HG03442 (cell line): ENCODE measurements around the gene CDS1.
"Not testable (repeated sequence)": the region's sequence is repeated elsewhere in the genome, so short reads cannot be mapped to it uniquely, and the experiment has no call there.

Experiments
- ATAC-seq: cut with Tn5 transposase; IDR thresholded peaks from one replicate; pipeline ENCODE4 v1.9.1; 2021; ENCODE audit warnings: mild to moderate bottlenecking, moderate library complexity; ENCODE audit not compliant: unreplicated experiment

The CDS1 gene

GRCh38 chr4:84582988-84583875 is at the start of gene CDS1:
Gene CDS1 (plus strand): TSS chr4:84583127. CDS start chr4:84583402, 275 bp downstream.
- ATAC-seq: peak; percentile 46

DNA sequence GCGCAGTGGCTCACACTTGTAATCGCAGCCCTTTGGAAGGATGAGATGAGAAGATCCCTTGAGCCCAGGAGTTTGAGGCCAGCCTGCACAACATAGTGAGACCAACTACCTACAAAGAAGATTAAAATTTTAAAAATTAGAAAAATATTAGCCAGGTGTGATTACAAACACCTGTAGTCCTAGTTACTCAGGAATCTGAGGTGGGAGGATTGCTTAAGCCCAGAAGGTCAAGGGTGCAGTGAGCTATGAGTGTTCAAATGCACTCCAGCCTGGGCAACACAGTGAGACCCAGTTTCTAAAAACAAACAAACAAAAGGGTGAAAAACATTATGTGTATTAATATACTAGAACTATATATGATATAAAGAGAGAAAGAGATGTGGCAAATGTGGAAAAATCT is 47.0 kb upstream of the CDS1 start:
- no peak for ATAC-seq

DNA sequence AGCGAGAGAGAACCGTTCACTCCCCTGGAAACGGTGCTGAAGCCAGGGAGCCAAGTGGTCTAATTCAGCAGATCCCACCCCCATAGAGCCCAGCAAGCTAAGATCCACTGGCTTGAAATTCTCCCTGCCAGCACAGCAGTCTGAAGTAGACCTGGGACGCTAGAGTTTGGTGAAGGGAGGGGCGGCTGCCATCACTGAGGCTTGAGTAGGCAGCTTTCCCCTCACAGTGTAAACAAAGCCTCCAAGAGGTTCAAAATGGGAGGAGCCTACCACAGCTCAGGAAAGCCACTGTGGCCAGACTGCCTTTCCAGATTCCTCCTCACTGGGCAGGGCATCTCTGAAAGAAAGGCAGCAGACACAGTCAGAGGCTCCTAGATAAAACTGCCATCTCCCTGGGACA is 37.8 kb upstream of the CDS1 start:
- ATAC-seq: no peak

DNA sequence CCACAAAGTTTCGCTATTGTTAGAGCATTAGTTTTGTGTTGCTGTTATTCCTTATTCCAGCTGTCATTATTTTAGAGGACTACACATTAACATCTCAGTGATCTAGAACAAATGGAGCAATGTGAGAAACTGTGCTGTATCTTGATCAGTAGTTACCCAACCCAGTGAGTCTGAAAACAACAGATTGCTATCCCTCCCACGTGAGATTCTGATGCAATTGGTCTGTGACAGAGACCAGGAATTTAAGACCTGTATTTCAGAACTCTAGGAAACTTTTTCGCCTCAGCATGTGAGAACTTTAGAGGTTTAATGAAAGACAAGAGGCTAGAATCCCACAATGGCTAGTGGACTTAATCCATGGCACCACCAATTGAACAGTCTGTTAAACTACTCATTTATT is 35.7 kb upstream of the CDS1 start:
- no peak for ATAC-seq

GRCh38 chr4:84549191-84549590 is 33.7 kb upstream of the CDS1 start:
- ATAC-seq: not testable (repeated sequence)

DNA sequence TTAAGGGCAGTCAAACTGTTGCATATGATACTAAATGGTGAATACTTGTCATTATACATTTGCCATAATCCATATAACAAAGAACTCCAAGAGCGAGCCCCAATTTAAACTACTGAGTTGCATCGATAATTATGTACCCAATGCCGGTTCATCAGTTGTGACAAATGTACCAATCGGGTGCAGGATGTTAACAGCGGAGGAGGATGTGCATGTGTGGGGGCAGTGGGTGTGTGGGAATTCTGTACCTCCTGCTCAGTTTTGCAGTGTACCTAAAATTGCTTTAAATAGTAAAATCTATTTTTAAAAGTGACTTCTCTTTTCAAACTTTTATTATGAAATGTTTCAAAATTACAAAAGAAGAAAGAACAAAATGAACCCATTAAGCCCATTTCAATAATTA is 20.8 kb upstream of the CDS1 start:
- no peak for ATAC-seq

- ATAC-seq: no peak
Observed at GRCh38 chr4:84563002-84563401, 19.9 kb upstream of the CDS1 start.

- ATAC-seq: no peak
Observed at GRCh38 chr4:84565951-84566350, 17.0 kb upstream of the CDS1 start.

DNA sequence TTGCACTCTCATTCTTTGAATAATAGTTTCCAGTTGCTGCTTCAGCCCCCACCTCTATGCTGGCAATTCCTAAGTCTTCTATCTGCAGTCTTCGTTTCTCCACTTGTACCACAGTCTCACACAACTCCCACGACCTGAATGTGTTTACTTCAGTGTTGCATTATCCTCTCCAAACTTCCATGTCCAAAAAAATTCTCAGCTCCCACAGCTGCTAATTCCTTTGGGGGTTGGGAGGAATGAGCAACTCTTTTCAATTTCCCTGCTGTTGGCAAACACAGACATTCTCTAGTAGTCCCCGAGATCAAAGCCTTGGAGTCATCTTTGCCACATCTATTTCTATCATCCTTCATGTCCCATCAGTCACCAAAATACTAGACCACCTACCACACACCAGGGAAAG is 14.4 kb upstream of the CDS1 start:
- no peak for ATAC-seq

- ATAC-seq: no peak
Observed at GRCh38 chr4:84569009-84569408, 13.9 kb upstream of the CDS1 start.

DNA sequence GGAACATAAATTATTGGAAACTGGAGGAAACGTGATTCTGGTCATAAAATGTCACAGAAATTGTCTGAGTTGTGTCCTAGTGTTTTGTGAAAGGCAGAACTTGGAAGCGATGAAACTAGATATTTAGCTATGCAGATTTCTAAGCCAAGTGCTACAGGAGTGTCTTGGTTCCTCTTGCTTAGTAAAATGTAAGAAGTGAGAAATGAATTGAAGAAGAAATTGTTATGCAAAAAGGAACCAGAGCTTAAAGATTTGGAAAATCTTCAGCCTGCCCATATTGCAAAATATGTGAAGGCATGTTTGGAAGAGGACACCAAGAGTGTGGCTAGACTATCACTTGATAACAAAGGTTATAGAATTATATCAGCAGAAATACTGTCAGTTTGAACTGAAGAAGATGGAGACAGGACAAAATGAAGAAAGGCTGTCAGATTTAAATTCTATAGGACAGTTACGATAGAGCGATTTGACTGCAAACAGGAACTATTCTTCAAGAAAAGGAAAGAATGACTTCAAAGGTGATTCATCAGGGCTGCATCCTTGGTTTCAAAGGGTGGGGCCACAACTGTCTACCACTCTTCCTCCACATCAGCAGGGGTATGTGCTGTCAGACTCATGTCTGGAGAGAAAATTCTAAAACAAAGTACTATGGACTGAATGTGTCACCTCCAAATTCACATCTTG is 9.4 kb upstream of the CDS1 start:
- ATAC-seq: no peak

- no peak for ATAC-seq
Observed at GRCh38 chr4:84574069-84574720, 8.7 kb upstream of the CDS1 start.

DNA sequence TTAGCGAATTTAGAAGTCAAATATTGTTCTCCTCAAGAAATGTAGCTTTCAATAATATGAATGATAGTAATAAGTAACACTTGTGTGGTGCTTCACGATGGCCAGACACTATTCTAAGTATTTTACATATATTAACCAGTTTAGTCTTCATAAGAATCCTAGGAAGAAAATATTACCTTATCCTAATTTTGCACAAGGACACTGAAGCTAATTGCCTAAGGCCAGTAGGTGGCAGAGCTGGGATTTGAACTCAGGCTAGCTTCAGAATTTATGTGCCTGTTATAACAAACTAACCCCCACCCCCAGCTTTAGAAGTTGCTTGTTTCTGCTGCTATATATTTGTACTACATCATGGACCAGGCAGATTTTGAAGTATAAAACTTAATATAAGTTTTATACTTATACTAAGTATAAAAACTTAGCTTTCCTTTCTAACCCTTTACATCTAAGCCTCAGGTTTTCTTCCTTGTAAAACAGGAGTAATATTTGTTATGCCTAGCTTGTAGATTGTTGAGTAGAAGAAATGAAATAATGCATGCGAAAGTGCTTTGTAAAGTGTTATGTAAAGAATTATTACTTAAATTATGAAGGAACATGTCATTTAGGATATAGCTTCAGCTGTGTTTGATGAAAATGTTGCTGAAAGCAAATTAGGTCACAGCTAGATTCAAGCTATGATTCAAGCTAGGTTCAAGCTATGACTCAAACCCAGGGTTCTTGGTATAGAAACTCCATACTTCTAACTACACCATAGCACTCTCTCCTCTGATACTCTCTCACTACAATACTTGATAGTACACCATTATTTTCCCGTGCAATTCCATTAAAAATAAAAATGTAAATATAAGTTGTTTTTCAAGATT is 4.2 kb upstream of the CDS1 start:
- ATAC-seq: no peak

GRCh38 chr4:84579403-84579776 is 3.5 kb upstream of the CDS1 start:
- no peak for ATAC-seq

- ATAC-seq: peak; percentile 74
Observed at GRCh38 chr4:84582302-84582987, 482 bp upstream of the CDS1 start.

DNA sequence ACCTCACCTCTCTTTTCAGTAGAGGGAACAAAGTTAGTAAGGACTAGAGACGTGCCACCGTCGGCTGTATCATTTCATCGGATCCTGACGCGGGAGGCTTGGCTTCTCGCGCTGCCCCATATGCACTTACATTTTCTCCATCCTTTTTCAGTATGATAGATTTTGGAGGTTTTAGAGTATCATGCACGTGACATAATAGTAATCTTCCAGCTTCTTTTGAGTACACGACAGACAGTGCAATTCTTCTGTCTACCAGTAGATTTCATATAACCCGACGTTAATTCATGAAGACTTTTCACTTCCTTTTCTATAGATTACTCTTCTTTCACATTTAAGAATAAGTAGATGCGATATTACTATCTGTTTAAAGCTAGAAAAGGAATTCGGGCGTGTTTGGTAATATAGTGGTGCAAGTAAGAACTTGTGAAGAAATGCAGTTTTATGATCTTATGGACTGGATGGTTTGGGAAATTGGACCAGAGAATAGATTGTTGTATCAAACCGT is 1.0 kb downstream of the CDS1 start:
- ATAC-seq: no peak

- no peak for ATAC-seq
Observed at GRCh38 chr4:84585251-84585650, 2.3 kb downstream of the CDS1 start.

- ATAC-seq: no peak
Observed at GRCh38 chr4:84594724-84595123, 11.8 kb downstream of the CDS1 start.

- no peak for ATAC-seq
Observed at GRCh38 chr4:84596826-84597225, 13.9 kb downstream of the CDS1 start.

- no peak for ATAC-seq
Observed at GRCh38 chr4:84597450-84597849, 14.5 kb downstream of the CDS1 start.
